DMS153 treated with DMSO at 0.1 percent for 48 hours (cell line): ENCODE data around the gene MBD3.

Source experiments
- DNase-seq: peaks from one replicate; lab custom pipeline; 2025; ENCODE audit not compliant: unreplicated experiment; lab: John Stamatoyannopoulos, UW

Gene MBD3

DNA sequence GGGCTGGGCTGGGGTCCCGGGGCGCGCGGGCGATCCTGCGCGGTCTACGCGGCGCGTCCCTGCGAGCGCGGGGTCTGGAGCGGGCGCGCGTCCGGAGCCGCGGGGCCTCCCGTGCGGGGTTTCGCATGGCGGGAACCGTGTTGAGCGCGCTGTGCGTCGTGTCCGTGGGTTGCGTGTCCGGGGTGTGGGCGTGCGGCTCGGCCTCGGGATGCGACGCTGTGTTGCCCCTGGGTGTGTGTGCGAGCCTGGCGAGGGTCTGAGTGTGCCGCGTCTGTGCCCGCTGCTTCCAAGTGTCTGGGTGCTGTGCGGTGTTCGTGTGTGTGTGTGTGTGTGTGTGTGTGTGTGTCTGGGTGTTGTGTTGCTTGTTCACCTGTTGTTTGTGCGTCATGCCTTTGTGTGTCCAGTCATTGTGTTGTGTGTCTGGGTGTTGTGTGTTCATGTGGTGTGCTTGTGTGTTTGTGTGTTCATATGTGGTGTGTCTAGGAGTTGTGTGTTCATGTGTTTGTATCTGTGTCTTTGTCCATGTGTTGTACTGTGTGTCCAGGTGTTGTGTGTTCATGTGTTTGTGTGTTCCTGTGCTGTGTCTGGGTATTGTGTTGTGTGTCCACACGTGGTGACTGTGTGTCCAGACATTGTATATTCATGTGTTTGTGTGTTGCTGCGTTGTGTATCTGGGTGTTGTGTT lies 68.2 kb downstream of the MBD3 start:
- DNase-seq = no peak
